Measurements from ENCODE around the gene BACH2. TPM values are rescaled to one million over a fixed set of nuclear protein-coding genes. Genes with fewer than 3 reads are reported as not detected.

BACH2 gene
- total and polyA plus RNA-seq, 2 of the 4 experiments (the other 2 are of a cell fraction): 1.3 to 1.4 TPM

DNA sequence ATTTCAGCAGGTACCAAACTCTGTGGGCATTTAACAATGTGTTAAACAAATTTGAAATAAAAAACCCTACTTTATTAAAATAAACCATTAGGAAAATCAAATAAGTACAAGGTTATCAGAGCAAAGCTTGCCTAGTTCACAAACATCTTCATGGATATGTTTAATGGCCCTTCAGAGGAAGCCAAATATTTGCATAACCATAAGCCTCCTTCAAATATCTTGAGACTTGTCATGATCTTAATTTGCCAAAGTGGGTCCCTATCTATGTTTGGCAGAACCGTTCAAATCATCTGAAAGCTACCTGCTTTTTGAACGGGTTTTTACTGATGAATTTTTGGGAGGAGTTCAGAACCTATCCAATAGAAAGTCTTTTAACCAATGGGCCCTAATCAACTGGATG, 176.3 kb downstream of the BACH2 start:
- DNase-seq (no peak), ATAC-seq (ENCODE audit: low read depth) (no peak)
- ChIA-PET CTCF (no interaction called here), POLR2A (ENCODE audit: unreplicated experiment) (no interaction called here)
- Histone ChIP-seq H2BK5ac (ENCODE audit: low read depth, low read length, poor library complexity, severe bottlenecking) (no peak overlapping the region), H2AFZ (replicated peaks; ENCODE audit: low read length, poor library complexity) (no peak overlapping the region), H3K9me3 (ENCODE audit: control insufficient read depth, insufficient read depth, low read length) (no peaks in the 10 kb centered on the region), H3K9me1 (ENCODE audit: insufficient read depth, low read length) (0 out of 2 replicates have a peak, but pooled peaks cover 2% of the 10 kb centered on the region), H3K23ac (ENCODE audit: low read depth, low read length) (no peak overlapping the region), H3K27ac (ENCODE audit: insufficient read depth, low read length) (no peak overlapping the region), H4K91ac (ENCODE audit: insufficient read depth, low read depth, low read length) (no peak overlapping the region), H3K79me1 (ENCODE audit: low read depth in 1 of 2, low read length in 2 of 2) (no peaks in the 10 kb centered on the region), H3K14ac (replicated peaks; ENCODE audit: low read depth, low read length) (no peak overlapping the region), H2BK120ac (ENCODE audit: low read depth, low read length) (no peak overlapping the region), H3K18ac (ENCODE audit: low read depth, low read length) (no peak overlapping the region), H3K4me2 (ENCODE audit: low read depth, low read length) (no peak overlapping the region), H4K8ac (ENCODE audit: low read depth in 2 of 2, low read length in 2 of 2) (no peak overlapping the region), H3K27me3 (ENCODE audit: control insufficient read depth, insufficient read depth, low read length) (no peaks in the 10 kb centered on the region), H3K56ac (ENCODE audit: extremely low read depth, insufficient read depth, low read length) (no peak overlapping the region), H3K4me3 (ENCODE audit: insufficient read depth, low read depth, low read length) (no peak overlapping the region), H3K4me1 (ENCODE audit: control insufficient read depth, insufficient read depth, low read length) (peaks cover 6% of the 10 kb centered on the region), H3K4ac (ENCODE audit: low read depth, low read length) (no peak overlapping the region), H2AK5ac (ENCODE audit: low read depth, low read length) (no peak overlapping the region), H3K36me3 (ENCODE audit: control insufficient read depth, insufficient read depth, low read length) (no peaks in the 10 kb centered on the region), H2BK20ac (ENCODE audit: low read depth, low read length) (no peak overlapping the region), H2AK9ac (replicated peaks; ENCODE audit: low read depth, low read length, poor library complexity) (no peak overlapping the region), H4K20me1 (ENCODE audit: insufficient read depth, low read length) (no peaks in the 10 kb centered on the region), H2BK15ac (ENCODE audit: low read depth, low read length) (no peak overlapping the region), H4K5ac (ENCODE audit: low read depth, low read length) (no peak overlapping the region), H3K9ac (ENCODE audit: low read depth, low read length) (no peak overlapping the region)
- no CpG with 5 or more reads among the region's 2 CpGs for WGBS, 2 experiments (ENCODE audit: extremely low coverage in 2 of 2, insufficient read length in 1 of 2)
- TF ChIP-seq BHLHE40 (IDR thresholded peaks at IDR 0.05; ENCODE audit: low read depth, low read length) (no peak), MAFK (IDR thresholded peaks at IDR 0.05; ENCODE audit: low read depth, low read length) (no peak), RAD21 (IDR thresholded peaks at IDR 0.05; ENCODE audit: low read length) (no peak), NFE2L2 (IDR thresholded peaks at IDR 0.05; ENCODE audit: low read depth, low read length) (no peak), CEBPB (IDR thresholded peaks at IDR 0.05; ENCODE audit: low read depth, low read length) (no peak), SMC3 (IDR thresholded peaks at IDR 0.05; ENCODE audit: low read depth, low read length) (no peak), MAZ (IDR thresholded peaks at IDR 0.05; ENCODE audit: borderline replicate concordance, low read depth, low read length) (no peak), CHD1 (IDR thresholded peaks at IDR 0.05; ENCODE audit: low read depth, low read length) (no peak), USF2 (IDR thresholded peaks at IDR 0.05; ENCODE audit: low read depth, low read length) (no peak), CTCF (conservative IDR thresholded peaks at IDR 0.05; ENCODE audit: low read depth, low read length) (no peak)
- TF ChIP-seq, protein P1, sequence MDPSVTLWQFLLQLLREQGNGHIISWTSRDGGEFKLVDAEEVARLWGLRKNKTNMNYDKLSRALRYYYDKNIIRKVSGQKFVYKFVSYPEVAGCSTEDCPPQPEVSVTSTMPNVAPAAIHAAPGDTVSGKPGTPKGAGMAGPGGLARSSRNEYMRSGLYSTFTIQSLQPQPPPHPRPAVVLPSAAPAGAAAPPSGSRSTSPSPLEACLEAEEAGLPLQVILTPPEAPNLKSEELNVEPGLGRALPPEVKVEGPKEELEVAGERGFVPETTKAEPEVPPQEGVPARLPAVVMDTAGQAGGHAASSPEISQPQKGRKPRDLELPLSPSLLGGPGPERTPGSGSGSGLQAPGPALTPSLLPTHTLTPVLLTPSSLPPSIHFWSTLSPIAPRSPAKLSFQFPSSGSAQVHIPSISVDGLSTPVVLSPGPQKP (IDR thresholded peaks at IDR 0.05; ENCODE audit: borderline replicate concordance, low read depth, low read length): no peak
- in situ Hi-C loops (cut with MboI; ENCODE audit: low sequenced_read_pairs) (no loop called here), dilution Hi-C loops (cut with HindIII; ENCODE audit: low sequenced_read_pairs, unreplicated experiment) (no loop called here), intact Hi-C loops (cut with micrococcal nuclease) (no loop called here)
- BruUV-seq (replicated peaks): no TSS peak
